Kidney (tissue), 14 donors: ENCODE data around the gene TBC1D10B. TPM values are rescaled to one million over a fixed set of nuclear protein-coding genes. Genes with fewer than 3 reads are reported as not detected.

Source experiments
- DNase-seq, 5 donors: peaks; one replicate each; pipeline ENCODE4 v3.0.0-alpha.2; 2013 to 2020
- FAIRE-seq: peaks from 2 replicates; lab custom pipeline; 2012; peaks lifted over from hg19 to GRCh38; lab: Jason Lieb, UNC
- H3K27ac ChIP-seq, 2 donors: one replicate each; pipeline ENCODE4 v1.7.0; 2013; ENCODE audit warnings: low read depth in 2 of 2, low read length in 2 of 2, inconsistent platforms in 1 of 2
- H3K27me3 ChIP-seq: one replicate; pipeline ENCODE4 v1.7.1; 2013; ENCODE audit warnings: low read length, inconsistent platforms; ENCODE audit not compliant: control insufficient read depth, insufficient read depth
- H3K36me3 ChIP-seq, 3 donors: one replicate each; pipeline versions ENCODE4 v1.7.0 to v1.7.1; 2013; ENCODE audit warnings: low read length in 3 of 3, control low read depth in 1 of 3, inconsistent platforms in 1 of 3; ENCODE audit not compliant: insufficient read depth in 3 of 3, control insufficient read depth in 2 of 3
- H3K4me1 ChIP-seq, 3 donors: one replicate each; pipeline versions ENCODE4 v1.7.0 to v1.7.1; 2013; ENCODE audit warnings: low read length in 3 of 3, inconsistent platforms in 1 of 3, low read depth in 1 of 3; ENCODE audit not compliant: control insufficient read depth in 2 of 3, insufficient read depth in 2 of 3
- H3K4me3 ChIP-seq, 3 donors: one replicate each; pipeline versions ENCODE4 v1.7.0 to v1.8.1; 2013; ENCODE audit warnings: low read length in 3 of 3, control low read depth in 1 of 3, inconsistent platforms in 1 of 3
- H3K9ac ChIP-seq, 3 donors: one replicate each; pipeline versions ENCODE4 v1.7.0 to v1.7.1; 2013; ENCODE audit warnings: low read length in 3 of 3, control low read depth in 1 of 3, inconsistent platforms in 1 of 3
- H3K9me3 ChIP-seq, 3 donors: one replicate each; pipeline versions ENCODE4 v1.7.0 to v1.7.1; 2013; ENCODE audit warnings: low read length in 3 of 3, control low read depth in 1 of 3, inconsistent platforms in 1 of 3; ENCODE audit not compliant: control insufficient read depth in 2 of 3, insufficient read depth in 1 of 3
- CTCF ChIP-seq: IDR thresholded peaks from 3 replicates; pipeline ENCODE4 v1.5.1; 2012; ENCODE audit warnings: mild to moderate bottlenecking, moderate library complexity, borderline replicate concordance; ENCODE audit not compliant: insufficient read depth; ENCODE audit errors: extremely low read depth
- intact Hi-C: fragments of 100-400 bp; cut with DNase I; formaldehyde crosslinking; loops from one replicate; pipeline ENCODE4 v1.11.1; 2022
- polyA plus RNA-seq: library from polyadenylated mRNA; stranded (reverse); fragments of 350-450 nt; fragmentation: Illumina TruSeq; extraction: RNeasy Lipid Tissue Mini Kit (QIAGEN cat#74804); gene quantifications from one replicate; pipeline ENCODE4 v1.2.3, GENCODE V29; 2014; ENCODE audit warnings: low read depth, low replicate concordance; ENCODE audit not compliant: insufficient read depth
- total RNA-seq: library from RNA; stranded (reverse); fragmentation: NEBNext Ultra II Directional; extraction: Animal tissue kit (Norgen Biotek cat#: 25700); gene quantifications from one replicate; pipeline ENCODE4 v1.2.1, GENCODE V29; 2021
- donor health status: control.
- donor health status: control.
- donor health status: control.
- donor health status: control.
- donor health status: control.
- donor health status: DM: yes; HTN: yes; CAD: no.
- donor health status: Normal renal cell carcinoma (clear cell type).

TBC1D10B gene
- total and polyA plus RNA-seq, 2 donors from 2014 or later, result 30.1 to 32.7 TPM

GRCh38 chr16:30382111-30382881 is 12.0 kb upstream of the TBC1D10B start, which contains the start of gene SEPTIN1:
Gene SEPTIN1, minus strand, starts transcription at chr16:30382561. Its CDS starts 19 bp downstream, at chr16:30382542.
- H3K4me3 ChIP-seq, result no peak within 1 kb of the TSS
- H3K36me3 ChIP-seq, result no peaks in the 10 kb centered on the region
- TF ChIP-seq CTCF, result no peak
- H3K27me3 ChIP-seq, result no peaks in the 10 kb centered on the region
- no peaks in the 10 kb centered on the region for H3K9me3 ChIP-seq
- no peak within 1 kb of the TSS for H3K9ac ChIP-seq
- H3K27ac ChIP-seq, result no peak within 1 kb of the TSS
- H3K4me1 ChIP-seq, result peaks cover 0 to 8% (median 0%) of the 10 kb centered on the region in 3 donors
- intact Hi-C loops, result no loop called here
- FAIRE-seq, result no peak
- no peak for DNase-seq

GRCh38 chr16:30381291-30382041 is 11.2 kb upstream of the TBC1D10B start:
- intact Hi-C loops, result no loop called here
- peaks cover 0 to 10% (median 4%) of the 10 kb centered on the region in 3 donors for H3K4me1 ChIP-seq
- FAIRE-seq, result no peak
- H3K9me3 ChIP-seq, result no peaks in the 10 kb centered on the region
- TF ChIP-seq CTCF, result no peak
- H3K9ac ChIP-seq, result no peak overlapping the region
- H3K4me3 ChIP-seq, result no peak overlapping the region
- peak in 1 of 5 donors; percentile 67 for DNase-seq
- H3K27ac ChIP-seq, result no peak overlapping the region
- no peaks in the 10 kb centered on the region for H3K27me3 ChIP-seq
- H3K36me3 ChIP-seq, result no peaks in the 10 kb centered on the region

- FAIRE-seq (no peak), DNase-seq (peak in 1 of 5 donors; percentile 47)
- H3K9ac ChIP-seq, result no peak overlapping the region
- TF ChIP-seq CTCF, result no peak
- H3K36me3 ChIP-seq, result no peaks in the 10 kb centered on the region
- peaks cover 0 to 10% (median 4%) of the 10 kb centered on the region in 3 donors for H3K4me1 ChIP-seq
- intact Hi-C loops, result no loop called here
- H3K27me3 ChIP-seq, result no peaks in the 10 kb centered on the region
- no peak overlapping the region for H3K4me3 ChIP-seq
- no peaks in the 10 kb centered on the region for H3K9me3 ChIP-seq
- H3K27ac ChIP-seq, result no peak overlapping the region
These were observed 10.5 kb upstream of the TBC1D10B start for GRCh38 chr16:30380803-30381208.
